Measurements from ENCODE around the gene SPECC1L. TPM values are rescaled to one million over a fixed set of nuclear protein-coding genes. Genes with fewer than 3 reads are reported as not detected.
"Not testable (repeated sequence)": the region's sequence is repeated elsewhere in the genome, so short reads cannot be mapped to it uniquely, and the experiment has no call there.

The SPECC1L gene
- total and polyA plus RNA-seq, 7 experiments from 2014 or later, result 14.6 to 69.0 (median 39.9) TPM

DNA sequence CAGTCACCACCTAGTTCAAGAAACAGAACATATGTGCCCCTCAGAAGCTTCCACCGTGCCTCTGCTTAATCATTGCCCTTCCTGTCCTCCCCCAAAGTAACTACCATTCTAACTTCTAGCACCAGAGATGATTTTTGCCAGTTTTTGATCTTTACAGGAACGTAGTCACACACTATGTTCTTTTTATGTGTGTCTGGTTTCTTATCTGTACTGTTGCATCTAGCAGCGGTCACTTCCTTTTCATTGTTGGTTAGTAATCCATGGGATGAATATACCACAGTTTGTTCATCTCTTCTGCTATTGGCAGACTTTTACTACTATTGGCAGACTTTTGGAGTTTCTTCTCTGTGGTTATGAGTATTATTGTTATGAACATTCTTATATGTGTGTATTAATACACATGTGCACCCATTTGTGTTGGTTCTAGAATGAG, 34.6 kb downstream of the SPECC1L start:
- POLR2A ChIA-PET, result no interaction called here
- Mint-ChIP-seq H3K36me3 (peaks cover 5 to 39% (median 18%) of the 10 kb centered on the region in 5 donors), H3K4me1 (peaks cover 41 to 69% (median 63%) of the 10 kb centered on the region in 7 donors), H3K27me3 (no peaks in the 10 kb centered on the region), H3K27ac (peak overlapping the region in 8 of 9 donors; percentile 1 to 57 (median 17)), H3K9me3 (no peaks in the 10 kb centered on the region), H3K4me3 (peak overlapping the region in 9 of 10 donors; percentile 10 to 62 (median 40))
- DNase-seq, result peak in 4 of 9 donors; percentile 9 to 26 (median 18)
- intact Hi-C loops (cut with micrococcal nuclease), result no loop called here
- Histone ChIP-seq H3K36me3 (ENCODE audit: control insufficient read depth in 2 of 3, insufficient read depth in 3 of 3, low read length in 3 of 3) (no peaks in the 10 kb centered on the region), H3K27me3 (ENCODE audit: control insufficient read depth in 2 of 2, insufficient read depth in 2 of 2, low read length in 2 of 2) (no peaks in the 10 kb centered on the region), H3K9me3 (ENCODE audit: control insufficient read depth in 2 of 3, low read length in 3 of 3) (no peaks in the 10 kb centered on the region), H3K27ac (ENCODE audit: low read depth, low read length) (no peak overlapping the region), H3K4me3 (ENCODE audit: low read length) (no peak overlapping the region), H3K4me1 (ENCODE audit: control insufficient read depth in 2 of 2, insufficient read depth in 2 of 2, low read length in 2 of 2) (peaks cover 7 to 45% of the 10 kb centered on the region in 2 donors)
- ATAC-seq, result peak; percentile 77
- CTCF ChIA-PET, result no interaction called here

GRCh38 chr22:24310969-24311368, 40.3 kb downstream of the SPECC1L start:
- DNase-seq (no peak), ATAC-seq (no peak)
- peaks cover 5 to 45% (median 29%) of the 10 kb centered on the region in 5 donors for H3K36me3 Mint-ChIP-seq
- H3K4me3 Mint-ChIP-seq, result no peak overlapping the region
- H3K9me3 ChIP-seq (ENCODE audit: control insufficient read depth in 2 of 3, low read length in 3 of 3), result no peaks in the 10 kb centered on the region
- H3K27ac ChIP-seq (ENCODE audit: low read depth, low read length), result no peak overlapping the region
- peaks cover 0 to under 1% of the 10 kb centered on the region in 2 donors for H3K4me1 ChIP-seq (ENCODE audit: control insufficient read depth in 2 of 2, insufficient read depth in 2 of 2, low read length in 2 of 2)
- H3K27me3 ChIP-seq (ENCODE audit: control insufficient read depth in 2 of 2, insufficient read depth in 2 of 2, low read length in 2 of 2), result no peaks in the 10 kb centered on the region
- H3K9me3 Mint-ChIP-seq, result no peaks in the 10 kb centered on the region
- POLR2A ChIA-PET, result no interaction called here
- H3K27me3 Mint-ChIP-seq, result no peaks in the 10 kb centered on the region
- H3K36me3 ChIP-seq (ENCODE audit: control insufficient read depth in 2 of 3, insufficient read depth in 3 of 3, low read length in 3 of 3), result peaks cover 0 to 35% (median 20%) of the 10 kb centered on the region in 3 experiments
- no peak overlapping the region for H3K4me3 ChIP-seq (ENCODE audit: low read length)
- intact Hi-C loops (cut with micrococcal nuclease), result loop anchor here in 1 of 2 donors (5.0 kb wide), 1 partner anchor 41 kb away; no protein-coding TSS in a partner anchor
- peak overlapping the region in 2 of 9 donors; percentile 33 to 45 for H3K27ac Mint-ChIP-seq
- H3K4me1 Mint-ChIP-seq, result peaks cover 7 to 31% (median 19%) of the 10 kb centered on the region in 7 donors
- CTCF ChIA-PET, result no interaction called here

DNA sequence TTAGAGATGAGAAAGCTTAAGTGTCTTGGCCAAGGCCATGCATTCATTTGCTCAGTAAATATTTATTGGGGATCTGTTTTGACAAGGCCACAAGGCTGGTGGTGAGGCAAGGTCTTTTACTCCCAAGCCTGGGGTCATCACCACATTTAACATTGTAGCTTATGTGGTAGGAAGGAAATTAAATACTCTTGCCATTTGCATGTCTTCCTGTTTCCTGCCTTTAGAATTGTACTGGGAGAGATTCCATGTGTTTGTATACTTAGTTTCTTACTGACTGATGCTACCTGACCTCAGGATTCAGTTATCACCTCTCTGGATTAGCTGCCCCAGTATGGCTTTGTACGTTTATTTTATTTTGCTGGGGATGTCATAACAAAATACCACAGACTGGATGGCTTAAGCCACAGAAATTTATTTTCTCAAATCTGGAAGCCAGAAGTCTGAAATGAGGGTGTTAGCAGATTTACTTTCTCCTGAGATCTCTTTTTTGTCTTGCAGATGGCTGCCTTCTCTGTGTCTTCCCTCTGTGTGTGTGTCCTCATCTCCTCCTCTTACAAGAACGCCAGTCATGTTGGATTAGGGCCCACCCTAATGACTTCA, 44.8 kb downstream of the SPECC1L start:
- Mint-ChIP-seq H3K4me3 (no peak overlapping the region), H3K36me3 (peaks cover 0 to 29% (median 25%) of the 10 kb centered on the region in 5 donors), H3K27me3 (no peaks in the 10 kb centered on the region), H3K27ac (peak overlapping the region in 6 of 9 donors; percentile 9 to 60 (median 32)), H3K4me1 (peaks cover 0 to 15% (median 11%) of the 10 kb centered on the region in 7 donors), H3K9me3 (no peaks in the 10 kb centered on the region)
- Histone ChIP-seq H3K27me3 (ENCODE audit: control insufficient read depth in 2 of 2, insufficient read depth in 2 of 2, low read length in 2 of 2) (no peaks in the 10 kb centered on the region), H3K4me1 (ENCODE audit: control insufficient read depth in 2 of 2, insufficient read depth in 2 of 2, low read length in 2 of 2) (no peaks in the 10 kb centered on the region), H3K4me3 (ENCODE audit: low read length) (no peak overlapping the region), H3K27ac (ENCODE audit: low read depth, low read length) (no peak overlapping the region), H3K9me3 (ENCODE audit: control insufficient read depth in 2 of 3, low read length in 3 of 3) (no peaks in the 10 kb centered on the region), H3K36me3 (ENCODE audit: control insufficient read depth in 2 of 3, insufficient read depth in 3 of 3, low read length in 3 of 3) (peaks cover 9 to 50% (median 21%) of the 10 kb centered on the region in 3 experiments)
- no peak for ATAC-seq
- intact Hi-C loops (cut with micrococcal nuclease), result no loop called here
- ChIA-PET POLR2A (no interaction called here), CTCF (interaction anchor here (1.0 kb wide), 1 partner anchor 207 kb away, joined by 3 read pairs; no protein-coding TSS in a partner anchor)
- no peak for DNase-seq

DNA sequence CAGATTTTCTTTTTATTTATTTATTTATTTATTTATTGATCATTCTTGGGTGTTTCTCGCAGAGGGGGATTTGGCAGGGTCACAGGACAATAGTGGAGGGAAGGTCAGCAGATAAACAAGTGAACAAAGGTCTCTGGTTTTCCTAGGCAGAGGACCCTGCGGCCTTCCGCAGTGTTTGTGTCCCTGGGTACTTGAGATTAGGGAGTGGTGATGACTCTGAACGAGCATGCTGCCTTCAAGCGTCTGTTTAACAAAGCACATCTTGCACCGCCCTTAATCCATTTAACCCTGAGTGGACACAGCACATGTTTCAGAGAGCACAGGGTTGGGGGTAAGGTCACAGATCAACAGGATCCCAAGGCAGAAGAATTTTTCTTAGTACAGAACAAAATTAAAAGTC, 45.6 kb downstream of the SPECC1L start:
- H3K27ac ChIP-seq (ENCODE audit: low read depth, low read length); CTCF ChIA-PET; H3K27me3 ChIP-seq (ENCODE audit: control insufficient read depth in 2 of 2, insufficient read depth in 2 of 2, low read length in 2 of 2); H3K4me3 Mint-ChIP-seq; intact Hi-C loops (cut with micrococcal nuclease); H3K9me3 ChIP-seq (ENCODE audit: control insufficient read depth in 2 of 3, low read length in 3 of 3); H3K27me3 Mint-ChIP-seq; POLR2A ChIA-PET; H3K4me3 ChIP-seq (ENCODE audit: low read length); H3K4me1 ChIP-seq (ENCODE audit: control insufficient read depth in 2 of 2, insufficient read depth in 2 of 2, low read length in 2 of 2); DNase-seq; H3K9me3 Mint-ChIP-seq; H3K27ac Mint-ChIP-seq; ATAC-seq: not testable (repeated sequence)
- Mint-ChIP-seq H3K36me3 (peaks cover 0 to 33% (median 25%) of the 10 kb centered on the region in 5 donors), H3K4me1 (peaks cover 0 to 14% (median 6%) of the 10 kb centered on the region in 7 donors)
- H3K36me3 ChIP-seq (ENCODE audit: control insufficient read depth in 2 of 3, insufficient read depth in 3 of 3, low read length in 3 of 3), result peaks cover 12 to 58% (median 21%) of the 10 kb centered on the region in 3 experiments

- H3K4me3 Mint-ChIP-seq; H3K9me3 Mint-ChIP-seq; DNase-seq; CTCF ChIA-PET; H3K27me3 Mint-ChIP-seq; H3K4me3 ChIP-seq (ENCODE audit: low read length); H3K27me3 ChIP-seq (ENCODE audit: control insufficient read depth in 2 of 2, insufficient read depth in 2 of 2, low read length in 2 of 2); POLR2A ChIA-PET; H3K4me1 ChIP-seq (ENCODE audit: control insufficient read depth in 2 of 2, insufficient read depth in 2 of 2, low read length in 2 of 2); intact Hi-C loops (cut with micrococcal nuclease); H3K27ac Mint-ChIP-seq; H3K9me3 ChIP-seq (ENCODE audit: control insufficient read depth in 2 of 3, low read length in 3 of 3); H3K27ac ChIP-seq (ENCODE audit: low read depth, low read length); ATAC-seq: not testable (repeated sequence)
- H3K36me3 ChIP-seq (ENCODE audit: control insufficient read depth in 2 of 3, insufficient read depth in 3 of 3, low read length in 3 of 3), result peaks cover 13 to 65% (median 21%) of the 10 kb centered on the region in 3 experiments
- peaks cover 6 to 40% (median 25%) of the 10 kb centered on the region in 5 donors for H3K36me3 Mint-ChIP-seq
- peaks cover 0 to 17% (median 6%) of the 10 kb centered on the region in 7 donors for H3K4me1 Mint-ChIP-seq
Observed at GRCh38 chr22:24317511-24317910, 46.9 kb downstream of the SPECC1L start.

- Histone ChIP-seq H3K27me3 (ENCODE audit: control insufficient read depth in 2 of 2, insufficient read depth in 2 of 2, low read length in 2 of 2) (no peaks in the 10 kb centered on the region), H3K4me3 (ENCODE audit: low read length) (no peak overlapping the region), H3K9me3 (ENCODE audit: control insufficient read depth in 2 of 3, low read length in 3 of 3) (no peaks in the 10 kb centered on the region), H3K27ac (ENCODE audit: low read depth, low read length) (no peak overlapping the region), H3K4me1 (ENCODE audit: control insufficient read depth in 2 of 2, insufficient read depth in 2 of 2, low read length in 2 of 2) (no peaks in the 10 kb centered on the region), H3K36me3 (ENCODE audit: control insufficient read depth in 2 of 3, insufficient read depth in 3 of 3, low read length in 3 of 3) (peaks cover 13 to 52% (median 16%) of the 10 kb centered on the region in 3 experiments)
- intact Hi-C loops (cut with micrococcal nuclease), result no loop called here
- ChIA-PET CTCF (no interaction called here), POLR2A (interaction anchor here (0.6 to 1.2 kb wide), 2 partner anchors 35 to 44 kb away, joined by 3 read pairs; no protein-coding TSS in a partner anchor)
- peak overlapping the region in 4 of 9 donors; percentile 46 to 87 (median 67) for H3K27ac Mint-ChIP-seq
- peaks cover 6 to 33% (median 24%) of the 10 kb centered on the region in 5 donors for H3K36me3 Mint-ChIP-seq
- ATAC-seq (no peak), DNase-seq (no peak)
- peaks cover 0 to 23% (median 13%) of the 10 kb centered on the region in 7 donors for H3K4me1 Mint-ChIP-seq
- H3K4me3 Mint-ChIP-seq, result no peak overlapping the region
- no peaks in the 10 kb centered on the region for H3K9me3 Mint-ChIP-seq
- H3K27me3 Mint-ChIP-seq, result no peaks in the 10 kb centered on the region
Observed at GRCh38 chr22:24319451-24319850, 48.8 kb downstream of the SPECC1L start.

All from naive thymus-derived CD4-positive, alpha-beta T cell (primary cell).